GM18858 (cell line): ENCODE measurements around the gene TMPRSS11A.

ENCODE experiments used
- ATAC-seq: cut with Tn5 transposase; IDR thresholded peaks from one replicate; pipeline ENCODE4 v1.9.1; 2021; ENCODE audit not compliant: unreplicated experiment

TMPRSS11A gene

DNA sequence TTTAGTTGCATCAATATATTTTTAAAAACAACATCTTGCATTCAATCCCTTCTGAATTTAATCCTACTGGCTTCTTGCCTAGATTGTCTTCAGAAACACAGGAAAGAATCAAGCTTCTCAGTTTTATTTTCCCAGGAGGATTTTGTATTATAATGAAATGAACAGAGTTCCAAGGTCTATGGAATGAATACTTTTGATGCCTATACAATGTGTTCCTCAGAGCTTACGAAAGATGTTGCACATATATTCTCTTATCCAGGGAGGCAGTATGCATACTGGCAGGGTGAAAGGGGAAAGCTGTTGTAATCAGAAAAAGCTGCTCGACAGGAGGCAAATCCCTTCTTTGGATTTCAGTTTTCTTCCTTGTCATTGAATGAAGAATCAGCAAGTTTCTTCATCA is 88.3 kb downstream of the TMPRSS11A start:
- no peak for ATAC-seq

DNA sequence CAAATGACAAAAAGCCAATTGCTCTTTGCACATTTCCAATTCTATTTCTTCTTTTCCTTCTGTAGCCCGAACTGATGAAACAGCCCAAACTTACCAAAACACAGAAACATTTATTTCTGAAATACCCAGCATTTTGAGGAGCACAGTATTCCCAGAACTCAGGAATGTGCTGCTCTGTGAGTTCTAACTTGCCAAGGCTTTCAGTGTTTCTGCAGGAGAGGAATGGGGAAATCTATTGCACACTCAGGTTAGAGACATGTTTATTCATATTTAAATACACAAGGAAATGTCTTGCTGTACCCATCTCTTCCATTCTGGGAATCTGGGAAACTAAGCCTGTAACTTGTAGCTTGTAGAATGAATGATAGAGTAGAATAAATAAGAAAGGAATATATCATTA is 90.2 kb downstream of the TMPRSS11A start:
- ATAC-seq = no peak

DNA sequence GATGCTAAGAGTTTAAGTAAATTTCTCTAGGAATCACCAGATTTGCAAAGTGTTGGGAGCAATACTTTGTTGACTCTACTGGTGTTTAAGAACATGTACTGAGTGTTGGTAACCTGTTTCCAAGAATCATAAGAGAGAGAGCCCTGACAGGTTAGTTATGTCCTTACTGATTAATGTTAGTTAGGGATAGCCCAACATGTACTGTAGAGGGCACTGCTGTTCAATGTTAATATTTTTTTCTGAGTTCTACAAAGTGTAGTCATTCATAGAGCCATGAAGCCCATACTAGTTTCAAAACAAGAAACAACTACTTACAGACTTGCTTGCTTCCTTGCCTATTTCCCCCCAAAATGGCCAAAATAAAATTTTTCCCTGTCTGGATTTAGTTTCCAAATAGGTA is 91.4 kb downstream of the TMPRSS11A start:
- peak; percentile 85 for ATAC-seq

DNA sequence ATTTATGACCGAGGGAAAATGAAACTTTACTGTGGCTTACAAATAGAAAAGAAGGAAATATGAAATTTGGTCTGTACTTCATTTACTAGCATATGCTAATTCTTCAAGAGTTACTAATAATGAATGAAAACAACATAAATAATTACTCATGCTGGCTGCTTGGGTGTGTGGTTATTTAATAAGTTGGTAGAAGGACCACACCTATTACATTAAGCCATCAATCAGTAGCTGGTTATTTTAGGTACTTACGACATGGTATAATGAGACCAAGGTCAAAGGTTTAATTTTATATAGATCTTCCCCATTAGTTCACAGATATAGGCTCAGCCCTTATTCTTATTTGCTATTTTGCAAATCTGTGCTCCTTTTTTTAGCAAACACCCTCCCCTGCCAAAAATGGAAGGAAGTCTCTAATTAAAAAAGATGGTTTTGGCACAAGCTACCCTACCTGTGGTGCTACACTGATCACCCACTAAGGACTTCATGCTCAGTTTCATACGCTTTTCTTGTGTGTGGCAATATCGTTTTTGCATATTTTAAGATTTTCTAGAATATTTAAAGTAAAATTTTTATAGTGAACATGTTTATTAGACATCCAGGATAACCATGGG is 93.6 kb downstream of the TMPRSS11A start:
- no peak for ATAC-seq

DNA sequence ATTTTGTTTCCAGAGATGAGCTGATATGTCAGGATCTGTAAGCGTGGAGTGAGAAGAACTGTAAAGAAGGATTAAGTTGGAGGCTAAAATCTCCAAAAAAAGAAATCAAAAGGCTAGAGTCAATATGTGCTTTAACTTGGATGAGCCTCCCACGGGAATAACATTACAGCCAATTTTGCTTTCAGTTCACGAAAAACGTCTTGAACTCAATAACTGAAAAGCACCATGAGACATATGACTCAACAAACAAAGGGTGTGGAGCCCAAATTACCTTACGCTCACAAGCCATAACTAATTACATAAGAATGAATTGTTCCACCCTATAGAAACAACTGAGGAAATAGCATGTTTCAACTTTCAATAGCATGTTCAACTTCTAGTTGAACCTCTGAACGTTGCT is 101.8 kb downstream of the TMPRSS11A start:
- ATAC-seq = no peak
